ENCODE data around the gene UNC5C.

Gene UNC5C

GRCh38 chr4:95362906-95363558, 185.7 kb downstream of the UNC5C start:
- FAIRE-seq (no peak), DNase-seq (ENCODE audit: extremely low spot score, insufficient read length, low read depth) (no peak)

GRCh38 chr4:95362066-95362465, 186.7 kb downstream of the UNC5C start:
- DNase-seq (ENCODE audit: extremely low spot score, insufficient read length, low read depth): no peak
- FAIRE-seq: no peak

DNA sequence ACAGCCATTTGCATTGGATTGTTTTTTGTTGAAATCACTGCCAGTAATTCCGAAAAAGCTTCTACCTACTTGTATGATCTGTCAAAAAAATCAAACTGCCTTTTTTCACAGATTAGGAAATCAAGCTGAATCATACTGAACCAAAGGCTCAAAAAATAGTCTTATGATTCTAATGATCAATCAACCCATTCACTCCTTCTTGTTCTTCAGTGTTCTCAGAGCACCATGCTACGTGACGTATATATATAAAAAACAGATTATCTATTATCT, 187.1 kb downstream of the UNC5C start:
- DNase-seq (ENCODE audit: extremely low spot score, insufficient read length, low read depth): no peak
- FAIRE-seq: no peak

GRCh38 chr4:95360906-95361695, 187.7 kb downstream of the UNC5C start:
- FAIRE-seq: no peak
- no peak for DNase-seq (ENCODE audit: extremely low spot score, insufficient read length, low read depth)

DNA sequence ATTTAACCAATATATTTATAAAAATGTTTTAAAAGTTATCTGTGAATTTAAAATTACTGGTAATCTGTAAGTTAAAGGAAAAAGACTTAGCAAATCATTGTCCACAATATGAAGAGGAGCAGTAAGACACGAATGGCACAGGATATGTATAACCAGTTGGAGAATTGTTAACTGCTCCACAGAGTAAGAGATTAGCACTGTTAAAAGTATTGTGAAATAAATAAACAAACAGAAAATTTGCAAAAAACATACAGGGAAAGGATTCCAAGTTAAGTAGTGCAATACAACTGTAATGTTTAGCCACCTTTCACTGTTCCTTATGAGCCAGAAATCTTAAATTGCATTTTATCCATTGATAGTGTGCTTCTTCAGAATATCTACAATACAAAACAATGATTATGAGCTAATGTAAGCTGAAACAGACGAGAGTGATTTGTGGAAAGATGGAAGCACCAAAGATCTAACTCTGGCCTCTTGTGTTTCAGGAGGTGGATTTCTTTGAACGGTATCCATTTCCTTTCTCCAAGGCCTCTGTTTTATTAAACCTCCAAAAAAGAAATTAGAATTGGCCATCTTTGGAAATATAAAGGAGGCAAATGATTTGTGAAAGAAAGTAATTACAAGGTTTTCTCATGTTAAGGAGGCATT, 188.4 kb downstream of the UNC5C start:
- FAIRE-seq (no peak), DNase-seq (ENCODE audit: extremely low spot score, insufficient read length, low read depth) (no peak)

DNA sequence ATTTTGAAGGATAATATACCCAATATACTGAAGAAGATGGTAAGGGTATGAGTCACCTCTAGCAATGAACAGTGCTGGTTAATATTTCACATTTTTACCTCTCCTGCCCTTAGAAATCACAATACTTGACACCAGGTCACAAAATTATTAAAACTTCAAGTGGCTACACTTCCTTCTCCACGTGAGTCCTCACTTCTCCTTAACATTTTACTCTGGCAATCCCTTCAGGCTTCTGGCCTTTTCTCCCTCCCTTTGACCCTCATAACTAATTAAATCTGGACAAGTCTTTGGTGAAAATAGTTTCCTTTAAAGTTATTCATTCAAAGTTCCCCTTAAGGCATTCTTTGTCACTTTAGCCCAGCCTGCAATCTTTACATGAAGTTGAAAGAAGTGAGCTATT, 190.4 kb downstream of the UNC5C start:
- DNase-seq (ENCODE audit: extremely low spot score, insufficient read length, low read depth) (no peak), FAIRE-seq (no peak)

DNA sequence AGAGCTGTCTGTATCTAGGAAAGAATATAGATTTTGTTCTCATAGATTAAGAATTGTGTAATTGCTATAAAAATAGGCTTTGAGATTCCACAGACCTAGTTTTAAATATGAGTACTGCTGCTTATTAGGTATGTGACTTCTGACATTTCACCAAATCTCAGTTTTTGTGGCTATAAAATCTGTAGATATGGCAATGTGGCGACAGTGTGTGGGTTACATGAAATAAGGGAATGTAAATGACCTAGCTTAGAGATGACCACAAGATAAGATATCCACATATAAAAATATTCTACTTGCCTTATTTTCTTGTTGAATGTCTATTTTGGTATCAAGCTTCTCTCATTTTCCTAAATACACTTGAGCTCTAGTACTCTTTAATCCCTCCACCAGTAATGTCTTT, 193.8 kb downstream of the UNC5C start:
- DNase-seq (ENCODE audit: extremely low spot score, insufficient read length, low read depth) (no peak), FAIRE-seq (no peak)

GRCh38 chr4:95348418-95348817, 200.4 kb downstream of the UNC5C start:
- DNase-seq (ENCODE audit: extremely low spot score, insufficient read length, low read depth) (no peak), FAIRE-seq (no peak)

DNA sequence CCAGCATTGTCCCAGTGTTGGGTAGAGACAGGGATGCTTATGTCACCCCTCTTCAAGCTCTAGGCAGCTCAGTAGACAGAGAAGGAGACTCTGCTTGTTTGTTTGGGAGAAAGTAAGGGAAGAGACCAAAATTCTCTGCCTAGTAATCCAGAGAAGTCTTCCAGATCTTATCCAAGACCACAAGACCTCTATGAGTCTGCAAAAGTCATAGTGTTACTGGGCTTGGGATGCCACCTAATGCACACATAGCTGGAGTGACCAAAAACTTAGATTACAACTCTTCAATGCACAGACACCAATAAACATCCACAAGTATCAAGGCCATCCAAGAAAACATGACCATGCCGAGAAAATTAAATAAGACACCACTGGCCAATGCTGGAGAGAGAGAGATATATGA, 205.5 kb downstream of the UNC5C start:
- FAIRE-seq (no peak), DNase-seq (ENCODE audit: extremely low spot score, insufficient read length, low read depth) (no peak)

DNA sequence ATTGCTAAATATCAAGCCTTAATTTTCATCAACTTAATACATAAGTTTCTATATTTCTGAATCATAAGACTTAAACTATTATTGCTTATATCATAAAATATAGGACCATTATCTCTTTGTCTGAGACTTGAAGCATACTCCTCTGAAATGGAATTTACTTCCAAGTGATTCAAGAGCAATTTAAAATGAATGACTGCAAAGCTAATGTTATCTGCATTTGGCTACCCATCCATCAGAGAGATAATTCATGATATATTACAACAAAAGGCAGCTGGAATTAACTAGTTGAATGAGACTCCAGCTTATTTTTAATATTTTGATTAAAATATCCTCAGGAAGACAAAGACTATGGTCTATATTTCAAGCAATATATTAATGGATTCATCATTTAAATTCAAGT, 208.6 kb downstream of the UNC5C start:
- DNase-seq (ENCODE audit: extremely low spot score, insufficient read length, low read depth) (no peak), FAIRE-seq (no peak)

GRCh38 chr4:95325665-95326064, 223.1 kb downstream of the UNC5C start:
- no peak for FAIRE-seq
- no peak for DNase-seq (ENCODE audit: extremely low spot score, insufficient read length, low read depth)

DNA sequence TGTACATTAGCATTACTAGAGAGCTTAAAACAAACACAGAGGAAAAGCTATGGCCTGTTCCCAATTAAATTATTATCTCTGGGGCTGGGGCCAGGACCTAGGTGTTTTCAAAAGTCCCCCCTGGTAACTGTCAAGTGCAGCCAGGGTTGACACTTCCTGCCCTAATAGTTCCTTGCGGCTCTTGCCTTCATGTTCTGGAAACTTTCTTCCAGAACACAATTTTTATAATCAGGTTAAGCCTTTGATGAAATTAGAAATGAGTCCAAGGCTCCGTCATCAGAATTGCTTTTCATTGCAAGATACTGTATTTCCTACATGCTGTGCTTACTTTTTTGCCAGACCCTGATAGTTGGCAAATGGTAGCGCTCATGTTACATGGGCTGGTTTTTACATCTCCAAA, 229.6 kb downstream of the UNC5C start:
- FAIRE-seq: no peak
- DNase-seq (ENCODE audit: extremely low spot score, insufficient read length, low read depth): no peak

GRCh38 chr4:95318483-95318882, 230.3 kb downstream of the UNC5C start:
- no peak for FAIRE-seq
- no peak for DNase-seq (ENCODE audit: extremely low spot score, insufficient read length, low read depth)

- no peak for DNase-seq (ENCODE audit: extremely low spot score, insufficient read length, low read depth)
- no peak for FAIRE-seq
Observed at GRCh38 chr4:95318044-95318443, 230.7 kb downstream of the UNC5C start.

DNA sequence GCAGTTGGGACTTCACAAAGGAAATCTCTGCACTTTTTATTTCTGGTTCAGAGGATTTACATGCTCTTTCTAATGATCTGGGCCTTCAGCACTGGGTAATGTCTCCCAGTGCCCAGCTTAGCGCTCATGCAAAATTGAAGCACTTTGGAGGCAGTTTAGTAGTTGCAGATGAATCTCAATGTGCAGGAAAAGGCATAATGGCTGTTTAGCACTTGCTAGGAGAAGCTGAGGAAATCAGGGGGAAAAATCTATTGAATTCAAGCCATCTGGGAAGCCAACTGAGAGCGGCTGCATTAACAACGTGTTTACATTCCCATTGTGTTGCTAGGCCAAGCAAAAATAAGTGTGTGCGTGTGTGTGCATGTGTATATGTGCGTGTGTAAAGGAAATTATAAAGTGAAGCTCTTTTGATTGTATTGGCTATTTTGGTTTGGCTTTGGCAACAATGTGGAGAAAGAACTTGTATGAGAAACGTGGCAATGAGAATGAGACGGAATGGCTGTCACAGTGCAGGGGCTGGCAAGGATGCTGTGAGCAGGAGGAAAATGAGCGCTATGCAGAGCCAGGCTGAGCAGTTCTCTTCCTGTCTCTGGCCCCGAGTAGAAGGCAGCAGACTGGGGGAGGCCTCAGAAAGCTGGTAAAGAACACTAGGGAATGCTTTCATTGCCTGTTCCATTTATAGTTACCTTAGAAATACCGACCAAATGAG, 231.5 kb downstream of the UNC5C start:
- no peak for FAIRE-seq

DNA sequence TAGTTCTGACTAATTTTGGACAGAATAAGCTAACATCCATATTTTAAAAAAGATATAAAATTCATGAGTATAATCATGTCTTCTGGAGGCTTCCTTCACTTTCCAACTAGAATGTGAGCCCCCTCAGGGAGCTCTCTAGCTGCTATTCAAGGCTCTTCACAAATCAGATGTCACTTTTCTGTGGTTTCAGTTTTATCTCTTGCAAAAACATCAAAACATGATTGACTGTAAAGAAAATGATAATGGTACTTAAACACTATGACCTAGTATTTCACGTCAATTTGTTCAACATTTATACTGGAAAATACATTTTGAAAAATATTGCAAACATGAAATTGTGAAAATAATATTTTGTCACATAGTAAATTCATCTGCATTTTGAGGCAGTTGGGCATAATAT, 234.2 kb downstream of the UNC5C start:
- DNase-seq (ENCODE audit: extremely low spot score, insufficient read length, low read depth) (no peak), FAIRE-seq (no peak)

More for the DNA sequence above, 231.5 kb downstream of the UNC5C start:
- no peak for DNase-seq (ENCODE audit: extremely low spot score, insufficient read length, low read depth)

DNA sequence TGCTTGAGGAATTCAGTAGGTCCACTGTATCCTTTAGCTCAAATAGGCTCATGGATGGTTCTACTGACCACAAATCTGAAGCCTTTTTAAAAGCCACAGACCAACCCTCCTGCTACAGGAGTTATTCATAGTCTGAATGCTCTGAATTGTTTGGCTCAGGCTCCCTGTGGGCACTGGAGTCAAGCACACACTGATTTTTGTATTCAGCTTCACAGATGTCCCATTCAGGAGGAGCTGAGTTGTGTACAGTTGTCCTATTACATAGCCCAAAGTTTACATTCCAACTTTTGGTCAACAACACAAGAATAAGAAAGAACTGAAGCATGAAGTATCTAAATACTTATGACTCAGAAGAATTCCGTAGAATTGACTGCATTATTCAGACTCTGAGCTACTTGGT, 243.9 kb downstream of the UNC5C start:
- DNase-seq (ENCODE audit: extremely low spot score, insufficient read length, low read depth) (no peak), FAIRE-seq (no peak)

DNA sequence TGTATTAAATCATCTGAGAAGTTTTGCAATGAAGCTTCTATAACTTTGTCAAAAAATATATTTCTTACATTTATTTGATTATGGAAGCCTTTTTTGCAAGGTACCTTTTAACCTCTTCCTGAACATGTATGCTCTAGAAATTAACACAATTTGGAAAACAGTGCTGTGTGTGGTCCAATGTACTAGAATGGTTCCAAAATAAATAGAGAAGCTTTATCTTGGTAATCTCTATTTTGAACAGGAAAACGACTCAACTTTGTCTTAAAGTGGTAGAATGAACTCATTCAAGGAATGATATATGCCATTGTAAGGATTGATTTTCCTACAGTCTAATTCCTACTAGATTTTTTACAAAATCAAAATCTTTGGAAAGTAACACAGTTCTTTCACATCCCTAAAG, 248.5 kb downstream of the UNC5C start:
- DNase-seq (ENCODE audit: extremely low spot score, insufficient read length, low read depth) (no peak), FAIRE-seq (no peak)

- FAIRE-seq (no peak), DNase-seq (ENCODE audit: extremely low spot score, insufficient read length, low read depth) (no peak)
Observed at GRCh38 chr4:95296052-95296451, 252.7 kb downstream of the UNC5C start.

GRCh38 chr4:95295157-95295556, 253.6 kb downstream of the UNC5C start:
- FAIRE-seq: no peak
- DNase-seq (ENCODE audit: extremely low spot score, insufficient read length, low read depth): no peak

GRCh38 chr4:95294321-95294720, 254.5 kb downstream of the UNC5C start:
- FAIRE-seq: no peak
- DNase-seq (ENCODE audit: extremely low spot score, insufficient read length, low read depth): no peak
